Left renal pelvis (tissue), 4 donors: ENCODE data around the gene ACTL8. TPM values are rescaled to one million over a fixed set of nuclear protein-coding genes. Genes with fewer than 3 reads are reported as not detected.
"Not testable (repeated sequence)": the region's sequence is repeated elsewhere in the genome, so short reads cannot be mapped to it uniquely, and the experiment has no call there.

Source experiments
- DNase-seq, 4 donors: peaks; one replicate each; pipeline ENCODE4 v3.0.0-alpha.2; 2013; ENCODE audit warnings: low read depth in 4 of 4, low spot score in 3 of 4
- polyA plus RNA-seq, 4 donors: library from polyadenylated mRNA; unstranded; fragments of 120-200 nt; gene quantifications; one replicate each; pipeline ENCODE4 v1.2.1, GENCODE V29; 2013; ENCODE audit not compliant: insufficient read length in 4 of 4

Gene ACTL8
- polyA plus RNA-seq, 4 donors = not detected

DNA sequence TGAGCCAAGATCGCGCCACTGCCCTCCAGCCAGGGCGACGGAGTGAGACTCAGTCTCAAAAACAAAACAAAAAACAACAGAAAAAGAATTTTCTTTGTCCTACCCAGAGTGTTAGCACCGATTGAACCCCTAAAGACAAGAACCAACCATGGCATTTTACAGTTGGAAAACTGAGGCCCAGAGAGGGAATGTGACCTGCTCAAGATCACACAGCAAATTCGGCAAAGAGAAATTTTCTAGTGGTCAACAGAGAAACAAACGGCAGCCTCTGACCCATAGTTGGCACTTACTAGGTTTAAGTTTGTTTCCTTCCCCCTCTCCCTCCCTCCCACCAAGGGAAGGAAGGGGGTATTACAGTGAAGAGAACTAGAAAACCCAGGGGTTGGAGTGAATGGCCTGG is 20.5 kb upstream of the ACTL8 start:
- DNase-seq = no peak

- DNase-seq = no peak
Observed at GRCh38 chr1:17735348-17735747, 19.8 kb upstream of the ACTL8 start.

- DNase-seq = no peak
Observed at GRCh38 chr1:17735793-17736192, 19.3 kb upstream of the ACTL8 start.

DNA sequence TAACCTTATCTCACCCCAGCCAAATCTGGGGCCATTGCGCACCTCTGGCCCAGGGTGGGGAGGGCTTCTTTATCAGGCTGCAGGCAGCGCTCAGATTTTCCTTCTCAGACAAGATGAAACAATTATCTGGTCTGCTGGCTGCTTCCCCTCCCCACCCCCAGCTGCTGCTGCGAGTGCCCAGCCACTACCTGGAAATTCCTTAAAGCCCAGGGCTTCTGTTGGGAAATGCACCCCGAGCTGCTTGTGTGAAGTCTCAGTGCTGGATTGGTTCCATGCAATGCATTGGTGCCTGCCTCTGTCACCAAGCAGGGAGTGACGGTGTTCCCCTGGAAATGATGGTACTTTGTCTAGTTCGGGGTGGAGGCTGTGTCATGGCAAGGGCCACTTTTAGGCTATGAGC is 18.5 kb upstream of the ACTL8 start:
- DNase-seq = no peak

DNA sequence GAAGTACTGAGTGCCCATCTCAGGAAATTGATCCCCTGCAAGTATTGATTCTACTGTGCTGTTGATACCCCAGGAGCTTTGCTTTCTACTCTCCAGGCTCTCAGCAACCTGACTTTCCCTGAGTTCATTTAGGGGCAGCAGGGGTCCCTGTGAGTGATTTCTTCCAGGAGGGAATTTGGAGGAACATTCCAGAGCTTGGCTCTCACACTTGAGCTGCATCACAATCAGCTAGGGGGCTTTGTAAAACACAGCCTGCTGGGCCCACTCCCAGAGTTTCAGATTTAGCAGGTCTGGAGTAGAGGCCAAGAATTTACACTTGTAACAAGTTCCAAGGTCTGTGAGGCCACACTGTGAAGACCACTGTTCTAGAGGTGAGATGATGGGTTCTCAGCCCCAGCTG is 16.1 kb upstream of the ACTL8 start:
- no peak for DNase-seq

DNA sequence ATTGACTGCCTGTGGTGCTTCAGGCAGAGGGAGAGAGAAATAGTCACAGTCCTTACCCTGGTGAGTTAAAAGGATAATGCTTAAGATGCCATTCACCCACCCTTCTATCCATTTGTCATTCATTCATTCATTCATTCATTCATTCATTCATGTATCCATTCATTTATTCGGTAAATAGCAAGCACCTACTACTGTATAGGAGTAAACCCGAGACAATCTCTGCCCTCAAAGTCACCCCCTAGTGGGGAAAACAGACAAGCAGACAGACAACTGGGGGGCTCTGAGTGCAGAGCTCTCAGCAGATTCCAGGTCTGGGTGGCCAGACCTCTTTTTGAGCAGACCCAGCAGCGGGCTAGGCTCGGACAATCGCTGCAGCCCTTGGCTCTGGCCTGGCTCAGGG is 14.1 kb upstream of the ACTL8 start:
- no peak for DNase-seq

- DNase-seq = no peak
Observed at GRCh38 chr1:17742583-17742982, 12.6 kb upstream of the ACTL8 start.

- DNase-seq = no peak
Observed at GRCh38 chr1:17743008-17743647, 12.0 kb upstream of the ACTL8 start.

DNA sequence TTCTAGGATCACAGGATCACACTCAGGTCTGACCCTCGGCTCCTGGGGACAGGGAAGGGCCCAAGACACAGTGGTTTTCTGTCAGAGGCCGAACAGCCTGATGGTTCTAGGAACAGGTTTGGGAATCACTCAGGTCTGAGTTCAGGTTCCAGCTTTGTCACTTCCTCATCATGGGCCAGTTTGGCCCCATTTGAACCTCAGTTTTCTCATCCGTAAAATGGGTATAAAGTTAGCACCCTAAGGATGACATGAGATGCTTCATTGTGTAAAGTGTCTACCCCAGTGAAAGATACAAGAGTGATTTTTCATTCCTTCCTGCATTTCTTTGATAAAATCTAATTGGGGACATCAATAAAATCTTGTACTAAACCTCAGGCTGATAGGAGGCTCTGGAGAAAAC is 11.2 kb upstream of the ACTL8 start:
- no peak for DNase-seq

- no peak for DNase-seq
Observed at GRCh38 chr1:17744666-17745478, 10.3 kb upstream of the ACTL8 start.

DNA sequence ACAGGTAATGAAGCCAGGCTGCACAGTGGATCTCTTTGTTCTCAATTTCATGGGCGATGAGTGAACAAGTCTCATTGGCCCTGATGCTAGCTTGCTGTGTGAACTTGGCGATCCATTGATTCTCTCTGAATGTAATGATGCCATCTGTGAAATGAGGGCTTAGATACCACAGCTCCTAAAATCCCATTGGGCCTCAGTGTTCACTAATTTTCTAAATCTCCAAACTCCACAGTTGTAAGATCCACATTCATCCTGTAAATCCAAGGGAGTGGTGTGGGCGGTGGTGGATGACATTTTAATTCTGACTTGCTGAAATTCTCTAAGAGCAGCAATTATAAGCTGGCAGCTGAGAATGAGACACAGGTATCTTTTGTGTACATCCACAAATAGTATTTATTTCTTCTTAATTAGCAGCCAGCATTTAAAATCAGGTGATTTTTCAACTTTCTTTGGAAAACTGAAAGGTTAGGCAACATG is 9.6 kb upstream of the ACTL8 start:
- no peak for DNase-seq

DNA sequence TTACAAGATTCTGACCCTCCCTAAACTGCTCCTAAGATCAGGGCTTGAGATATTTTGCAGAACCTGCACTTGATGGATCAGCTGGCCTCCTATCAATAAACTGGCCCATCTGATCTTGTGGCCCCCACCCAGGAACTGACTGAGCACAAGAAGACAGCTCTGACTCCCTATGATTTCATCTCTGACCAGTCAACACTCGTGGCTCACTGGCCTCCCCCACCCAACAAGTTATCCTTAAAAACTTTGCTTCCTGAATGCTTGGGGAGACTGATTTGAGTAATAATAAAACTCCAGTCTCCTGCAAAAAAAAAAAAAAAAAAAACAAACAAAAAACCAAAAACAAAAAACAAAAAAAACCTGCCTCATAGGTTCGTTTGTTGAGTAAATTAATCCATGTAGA is 8.9 kb upstream of the ACTL8 start:
- DNase-seq = not testable (repeated sequence)

- DNase-seq = no peak
Observed at GRCh38 chr1:17746920-17747319, 8.2 kb upstream of the ACTL8 start.

DNA sequence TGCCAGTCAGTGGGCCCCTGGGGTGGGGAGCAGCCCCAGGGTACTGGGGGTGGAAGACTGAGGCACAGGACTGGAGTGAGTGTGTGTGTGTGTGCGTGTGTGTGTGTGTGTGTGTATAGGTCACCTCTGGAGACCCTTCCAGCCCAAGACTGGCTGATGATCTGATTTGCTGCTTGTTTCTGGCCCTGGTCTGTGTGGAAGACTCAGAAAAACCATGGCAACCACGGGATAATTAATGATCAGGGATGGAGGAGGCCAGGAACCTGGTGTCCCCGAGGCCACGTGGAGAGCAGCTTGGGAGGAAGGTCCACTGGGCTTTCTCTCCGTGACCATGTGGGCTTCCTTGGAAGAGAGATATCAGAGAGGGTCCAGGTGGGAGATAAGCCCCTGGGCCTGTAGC is 4.8 kb upstream of the ACTL8 start:
- no peak for DNase-seq

DNA sequence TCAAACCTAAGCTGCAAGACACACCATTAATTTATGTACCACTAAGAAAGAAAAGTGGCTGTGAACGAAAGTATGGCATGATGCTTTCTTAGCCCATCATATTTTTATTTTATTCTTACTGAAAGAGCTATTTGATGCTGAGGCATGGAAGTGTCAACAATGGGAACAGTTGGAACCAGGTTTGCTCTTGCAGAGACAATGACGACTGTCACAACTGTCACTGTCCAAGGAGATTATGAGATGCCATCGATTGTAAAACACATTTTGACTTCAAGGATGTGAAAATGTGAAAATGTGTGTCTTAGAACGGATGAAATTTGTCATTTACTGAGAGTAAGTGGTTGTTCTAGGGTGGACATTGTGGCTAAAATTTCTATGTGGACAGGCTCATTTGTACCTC is 2.8 kb upstream of the ACTL8 start:
- DNase-seq = no peak

DNA sequence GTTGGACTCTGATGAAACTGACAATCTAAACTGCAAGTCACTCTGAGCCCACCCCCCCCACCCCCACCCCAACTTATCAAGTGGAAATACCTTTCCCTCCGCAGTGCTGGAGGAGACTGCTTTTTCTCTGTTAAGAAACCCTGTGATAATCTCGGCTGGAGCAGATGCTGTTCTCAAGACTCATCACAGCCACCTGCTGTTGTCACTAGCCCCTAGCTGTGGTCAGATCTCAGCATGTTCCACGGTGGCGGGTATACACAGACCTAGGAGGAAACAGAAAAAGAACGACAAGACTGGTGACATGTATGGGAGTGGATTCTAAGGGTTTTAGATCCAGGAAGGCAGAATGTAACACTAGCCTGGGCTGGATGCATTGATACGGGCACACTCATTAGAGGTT is 2.3 kb downstream of the ACTL8 start:
- DNase-seq = no peak

DNA sequence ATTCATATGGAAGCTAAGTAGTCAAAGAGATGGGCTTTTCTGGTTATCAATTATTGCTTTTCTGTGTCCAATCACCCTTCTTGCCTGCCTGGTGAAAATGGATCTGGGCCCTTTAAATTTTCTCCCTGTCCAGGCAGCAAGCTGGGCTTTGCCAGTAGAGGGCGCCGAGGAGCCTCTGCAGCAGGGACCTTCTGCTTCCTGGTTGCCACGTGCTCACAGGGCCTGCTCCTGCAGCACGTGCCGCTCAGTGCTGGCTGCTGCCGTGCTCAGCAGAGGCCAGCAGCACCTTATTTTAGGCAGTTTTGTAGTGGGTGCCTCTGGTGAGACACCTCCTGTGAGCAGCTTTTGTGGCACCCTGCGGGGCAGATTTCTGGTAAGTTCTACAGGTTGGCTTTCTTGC is 4.0 kb downstream of the ACTL8 start:
- no peak for DNase-seq

DNA sequence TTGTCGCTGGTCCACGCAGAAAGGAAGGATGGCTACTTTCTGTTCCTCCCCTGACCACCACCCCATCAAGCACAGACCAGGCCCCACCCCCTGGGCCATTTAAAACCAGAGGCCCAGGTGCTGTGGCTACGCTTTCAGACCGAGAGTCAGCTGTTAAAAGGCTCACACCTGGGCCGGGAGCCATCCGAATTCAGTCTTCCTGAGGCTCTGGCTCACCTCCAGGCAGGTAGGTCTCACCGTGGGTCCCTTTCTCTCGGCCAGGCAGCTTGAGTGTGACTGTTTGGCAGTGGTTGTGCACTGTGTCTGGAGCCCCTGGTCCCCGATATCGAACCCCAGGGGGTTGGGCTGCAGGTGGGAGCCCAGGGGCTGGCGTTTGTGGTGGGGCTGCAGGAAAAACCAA is 7.2 kb downstream of the ACTL8 start:
- no peak for DNase-seq

- DNase-seq = no peak
Observed at GRCh38 chr1:17763417-17763816, 8.3 kb downstream of the ACTL8 start.

GRCh38 chr1:17763995-17764394 is 8.9 kb downstream of the ACTL8 start:
- DNase-seq = no peak

- no peak for DNase-seq
Observed at GRCh38 chr1:17764591-17764990, 9.5 kb downstream of the ACTL8 start.
